HuH-7.5 (cell line): ENCODE data around the gene ZNF724.

Experiments
- DNase-seq: peaks from one replicate; pipeline ENCODE4 v3.0.0; 2011; ENCODE audit warnings: low spot score

ZNF724 gene

GRCh38 chr19:23241419-23241818, 8.8 kb downstream of the ZNF724 start:
- no peak for DNase-seq

- no peak for DNase-seq
Measured at GRCh38 chr19:23222998-23223652, 27.1 kb downstream of the ZNF724 start.

- DNase-seq, result no peak
Measured at GRCh38 chr19:23203841-23204344, 46.3 kb downstream of the ZNF724 start.

- DNase-seq, result no peak
Measured at GRCh38 chr19:23190341-23190740, 59.9 kb downstream of the ZNF724 start.

- DNase-seq, result no peak
Measured at GRCh38 chr19:23183251-23183650, 66.9 kb downstream of the ZNF724 start.
